Neural progenitor cell (in vitro differentiated cells): ENCODE measurements around the gene SLC5A10.

Source experiments
- EZH2 ChIP-seq: fragments of 200-600 bp; sonication (generic); IDR thresholded peaks from 2 replicates; pipeline ENCODE4 v1.6.1; 2017; ENCODE audit warnings: antibody characterized with exemption, mild to moderate bottlenecking, moderate library complexity
- EZH2phosphoT487 ChIP-seq: fragments of 200-600 bp; sonication (generic); IDR thresholded peaks from 2 replicates; pipeline ENCODE4 v1.6.1; 2017; ENCODE audit warnings: antibody characterized with exemption
- TF ChIP-seq, protein P1 (sequence below): fragments of 200-600 bp; sonication (generic); IDR thresholded peaks from 2 replicates; pipeline ENCODE4 v1.5.1; 2017; ENCODE audit warnings: antibody characterized with exemption, mild to moderate bottlenecking

DNA sequence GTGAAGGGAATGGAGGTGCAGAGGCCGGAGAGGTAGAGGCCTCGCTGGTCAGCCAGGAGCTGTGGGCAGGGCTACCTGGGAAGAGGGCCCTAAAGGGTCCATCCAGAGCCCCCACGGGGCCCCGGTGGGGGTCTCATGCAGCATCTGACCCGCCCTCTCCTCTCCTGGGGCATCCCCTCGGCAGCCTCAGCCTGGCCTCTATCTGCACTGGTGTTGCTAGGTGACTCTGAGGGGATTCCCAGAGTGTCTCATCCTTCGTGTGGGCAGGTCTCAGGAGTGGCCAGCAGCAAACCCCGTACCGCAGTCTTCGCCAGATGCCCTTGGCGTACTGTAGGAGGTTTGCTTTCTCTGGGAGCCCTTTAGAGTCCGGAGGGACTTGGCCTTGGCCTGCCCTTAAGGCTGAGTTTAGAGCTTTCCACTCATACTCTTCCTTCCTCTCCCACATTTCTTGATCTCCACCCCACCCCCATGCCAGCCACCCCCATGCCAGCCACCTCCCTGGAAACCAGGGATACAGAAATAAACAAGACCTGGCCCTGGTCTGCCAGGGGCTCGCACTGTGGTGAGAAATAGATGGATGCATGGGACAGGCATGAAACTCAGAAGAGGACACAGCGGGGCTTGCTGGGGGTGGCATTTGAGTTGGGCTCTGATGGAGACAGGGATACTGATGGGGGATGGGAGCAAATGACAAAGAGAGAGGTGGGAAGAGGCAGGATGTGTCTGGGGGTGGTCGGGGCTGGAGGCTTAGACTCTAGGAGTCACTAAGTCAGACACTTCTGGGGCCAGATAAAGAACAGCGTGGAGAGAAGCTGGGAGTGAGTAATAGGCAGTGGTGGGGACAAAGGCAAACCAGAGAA, 9.9 kb downstream of the SLC5A10 start:
- TF ChIP-seq EZH2 (no peak), EZH2phosphoT487 (no peak)
- TF ChIP-seq, protein P1, sequence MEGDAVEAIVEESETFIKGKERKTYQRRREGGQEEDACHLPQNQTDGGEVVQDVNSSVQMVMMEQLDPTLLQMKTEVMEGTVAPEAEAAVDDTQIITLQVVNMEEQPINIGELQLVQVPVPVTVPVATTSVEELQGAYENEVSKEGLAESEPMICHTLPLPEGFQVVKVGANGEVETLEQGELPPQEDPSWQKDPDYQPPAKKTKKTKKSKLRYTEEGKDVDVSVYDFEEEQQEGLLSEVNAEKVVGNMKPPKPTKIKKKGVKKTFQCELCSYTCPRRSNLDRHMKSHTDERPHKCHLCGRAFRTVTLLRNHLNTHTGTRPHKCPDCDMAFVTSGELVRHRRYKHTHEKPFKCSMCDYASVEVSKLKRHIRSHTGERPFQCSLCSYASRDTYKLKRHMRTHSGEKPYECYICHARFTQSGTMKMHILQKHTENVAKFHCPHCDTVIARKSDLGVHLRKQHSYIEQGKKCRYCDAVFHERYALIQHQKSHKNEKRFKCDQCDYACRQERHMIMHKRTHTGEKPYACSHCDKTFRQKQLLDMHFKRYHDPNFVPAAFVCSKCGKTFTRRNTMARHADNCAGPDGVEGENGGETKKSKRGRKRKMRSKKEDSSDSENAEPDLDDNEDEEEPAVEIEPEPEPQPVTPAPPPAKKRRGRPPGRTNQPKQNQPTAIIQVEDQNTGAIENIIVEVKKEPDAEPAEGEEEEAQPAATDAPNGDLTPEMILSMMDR, result no peak
